22Rv1 (cell line): Measurements from ENCODE around the gene SUMO2.

Experiments used
- CTCF ChIP-seq: fragments of 450-650 bp; IDR thresholded peaks from 2 replicates; pipeline ENCODE4 v1.5.1; 2017; ENCODE audit warnings: mild to moderate bottlenecking
- ZFX ChIP-seq: fragments of 450-650 bp; IDR thresholded peaks from 2 replicates; pipeline ENCODE4 v1.6.1; 2017; ENCODE audit warnings: antibody characterized with exemption, borderline replicate concordance

- TF ChIP-seq CTCF, result peak; percentile 44
- no peak for TF ChIP-seq ZFX
These were observed at the start of gene SUMO2 for GRCh38 chr17:75182569-75183436.
